NB4 (cell line): ENCODE data around the gene COLEC11.

ENCODE experiments used
- DNase-seq: peaks from one replicate; pipeline ENCODE4 v3.0.0; 2010; ENCODE audit warnings: low read depth
- H3K4me3 ChIP-seq: one replicate; pipeline ENCODE4 v1.5.1; 2011; ENCODE audit warnings: mild to moderate bottlenecking, low read depth, low read length, moderate library complexity
- MYC ChIP-seq: IDR thresholded peaks from 2 replicates; pipeline ENCODE4 v1.6.1; 2011; ENCODE audit warnings: low read depth, low read length
- POLR2A ChIP-seq: IDR thresholded peaks from 2 replicates; pipeline ENCODE4 v1.6.1; 2011; ENCODE audit warnings: mild to moderate bottlenecking; ENCODE audit not compliant: insufficient read length; ENCODE audit errors: extremely low read depth
- TF ChIP-seq, protein P1 (sequence below): IDR thresholded peaks from 2 replicates; pipeline ENCODE4 v1.6.1; 2011; ENCODE audit warnings: low read depth, low read length
- TF ChIP-seq, protein P2 (sequence below): IDR thresholded peaks from one replicate; pipeline ENCODE4 v1.5.1; 2012; ENCODE audit warnings: low read depth, low read length

Gene COLEC11

DNA sequence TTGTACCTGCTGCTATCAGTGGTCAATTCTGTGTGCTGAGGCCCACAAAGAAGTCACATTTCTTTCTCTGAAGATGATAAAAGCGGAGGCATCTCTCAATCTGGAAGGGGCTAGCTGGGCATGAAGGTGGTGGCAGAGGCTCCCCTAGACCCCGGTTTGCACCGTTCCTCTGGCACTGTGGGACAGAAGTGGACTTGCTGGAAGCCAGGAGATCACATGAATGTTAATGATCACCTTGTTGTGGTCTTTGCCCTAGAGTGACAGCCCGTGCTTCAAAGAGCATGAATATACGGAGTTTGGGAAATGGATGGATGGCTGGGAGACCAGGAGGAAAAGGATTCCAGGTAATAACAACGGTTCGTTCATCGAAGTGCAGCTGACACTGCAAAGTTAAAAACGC, 83.3 kb downstream of the COLEC11 start:
- TF ChIP-seq MYC (no peak), POLR2A (no peak)
- TF ChIP-seq, protein P1, sequence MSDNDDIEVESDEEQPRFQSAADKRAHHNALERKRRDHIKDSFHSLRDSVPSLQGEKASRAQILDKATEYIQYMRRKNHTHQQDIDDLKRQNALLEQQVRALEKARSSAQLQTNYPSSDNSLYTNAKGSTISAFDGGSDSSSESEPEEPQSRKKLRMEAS = no peak
- TF ChIP-seq, protein P2, sequence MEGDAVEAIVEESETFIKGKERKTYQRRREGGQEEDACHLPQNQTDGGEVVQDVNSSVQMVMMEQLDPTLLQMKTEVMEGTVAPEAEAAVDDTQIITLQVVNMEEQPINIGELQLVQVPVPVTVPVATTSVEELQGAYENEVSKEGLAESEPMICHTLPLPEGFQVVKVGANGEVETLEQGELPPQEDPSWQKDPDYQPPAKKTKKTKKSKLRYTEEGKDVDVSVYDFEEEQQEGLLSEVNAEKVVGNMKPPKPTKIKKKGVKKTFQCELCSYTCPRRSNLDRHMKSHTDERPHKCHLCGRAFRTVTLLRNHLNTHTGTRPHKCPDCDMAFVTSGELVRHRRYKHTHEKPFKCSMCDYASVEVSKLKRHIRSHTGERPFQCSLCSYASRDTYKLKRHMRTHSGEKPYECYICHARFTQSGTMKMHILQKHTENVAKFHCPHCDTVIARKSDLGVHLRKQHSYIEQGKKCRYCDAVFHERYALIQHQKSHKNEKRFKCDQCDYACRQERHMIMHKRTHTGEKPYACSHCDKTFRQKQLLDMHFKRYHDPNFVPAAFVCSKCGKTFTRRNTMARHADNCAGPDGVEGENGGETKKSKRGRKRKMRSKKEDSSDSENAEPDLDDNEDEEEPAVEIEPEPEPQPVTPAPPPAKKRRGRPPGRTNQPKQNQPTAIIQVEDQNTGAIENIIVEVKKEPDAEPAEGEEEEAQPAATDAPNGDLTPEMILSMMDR = no peak
- DNase-seq = no peak
- H3K4me3 ChIP-seq = no peak overlapping the region

DNA sequence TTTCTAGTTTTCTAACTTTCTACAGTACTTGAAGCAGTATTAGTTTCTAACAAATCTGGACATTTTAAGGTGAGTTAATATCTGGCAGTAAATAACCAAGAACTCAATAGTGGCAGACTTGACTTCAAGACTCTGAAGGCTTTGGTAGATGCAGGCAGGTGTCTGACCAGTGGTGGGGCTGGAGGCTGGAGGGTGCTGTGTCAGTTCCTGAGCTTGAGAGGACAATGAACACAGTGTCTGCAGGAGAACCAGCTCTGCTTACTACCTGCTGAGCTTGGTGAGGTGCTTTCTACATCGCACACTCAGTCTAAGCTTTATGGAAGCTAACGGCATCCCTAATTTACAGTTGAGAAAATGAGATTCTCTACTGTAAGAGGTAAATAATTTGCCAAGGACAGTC, 84.3 kb downstream of the COLEC11 start:
- no peak for DNase-seq
- TF ChIP-seq, protein P1 = no peak
- TF ChIP-seq, protein P2 = no peak
- no peak for TF ChIP-seq MYC
- TF ChIP-seq POLR2A = no peak
- H3K4me3 ChIP-seq = no peak overlapping the region

DNA sequence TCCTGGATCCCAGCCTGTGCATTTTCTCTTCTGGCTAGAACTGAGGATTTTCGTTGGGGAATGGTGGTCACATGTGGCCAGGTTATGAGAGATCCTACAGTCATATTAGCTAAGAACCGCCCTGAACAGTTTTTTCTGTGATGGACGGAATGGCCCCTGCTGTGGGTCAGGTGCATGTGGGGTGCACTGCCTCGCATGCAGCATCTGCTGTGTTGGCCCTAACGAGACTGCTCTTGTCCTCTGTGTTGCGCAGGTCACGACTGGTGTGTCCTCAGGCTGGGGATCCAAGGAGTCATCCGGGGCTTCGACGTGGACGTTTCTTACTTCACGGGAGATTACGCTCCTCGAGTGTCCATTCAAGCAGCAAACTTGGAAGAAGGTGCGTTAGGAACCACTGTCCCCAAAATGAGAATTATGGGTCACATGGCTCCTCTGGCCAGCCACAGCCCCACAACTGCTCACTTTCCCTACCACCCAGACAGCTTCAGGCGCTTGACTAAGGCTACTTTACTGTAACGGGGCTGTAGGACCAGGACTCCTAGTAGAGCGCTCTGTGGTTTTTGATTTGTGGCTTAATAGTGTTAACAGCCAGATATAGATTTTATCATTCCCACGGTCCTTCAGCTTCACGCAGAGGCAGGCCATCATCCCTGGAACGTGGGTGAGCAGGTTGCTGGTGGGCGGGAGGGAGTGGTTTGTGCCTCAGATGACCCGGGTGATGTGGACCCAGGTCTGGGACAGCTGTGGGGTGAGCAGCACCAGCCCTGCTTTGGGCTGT, 84.9 kb downstream of the COLEC11 start:
- TF ChIP-seq, protein P2 = no peak
- TF ChIP-seq MYC (no peak), POLR2A (no peak)
- TF ChIP-seq, protein P1 = no peak
- no peak overlapping the region for H3K4me3 ChIP-seq
- DNase-seq = no peak

DNA sequence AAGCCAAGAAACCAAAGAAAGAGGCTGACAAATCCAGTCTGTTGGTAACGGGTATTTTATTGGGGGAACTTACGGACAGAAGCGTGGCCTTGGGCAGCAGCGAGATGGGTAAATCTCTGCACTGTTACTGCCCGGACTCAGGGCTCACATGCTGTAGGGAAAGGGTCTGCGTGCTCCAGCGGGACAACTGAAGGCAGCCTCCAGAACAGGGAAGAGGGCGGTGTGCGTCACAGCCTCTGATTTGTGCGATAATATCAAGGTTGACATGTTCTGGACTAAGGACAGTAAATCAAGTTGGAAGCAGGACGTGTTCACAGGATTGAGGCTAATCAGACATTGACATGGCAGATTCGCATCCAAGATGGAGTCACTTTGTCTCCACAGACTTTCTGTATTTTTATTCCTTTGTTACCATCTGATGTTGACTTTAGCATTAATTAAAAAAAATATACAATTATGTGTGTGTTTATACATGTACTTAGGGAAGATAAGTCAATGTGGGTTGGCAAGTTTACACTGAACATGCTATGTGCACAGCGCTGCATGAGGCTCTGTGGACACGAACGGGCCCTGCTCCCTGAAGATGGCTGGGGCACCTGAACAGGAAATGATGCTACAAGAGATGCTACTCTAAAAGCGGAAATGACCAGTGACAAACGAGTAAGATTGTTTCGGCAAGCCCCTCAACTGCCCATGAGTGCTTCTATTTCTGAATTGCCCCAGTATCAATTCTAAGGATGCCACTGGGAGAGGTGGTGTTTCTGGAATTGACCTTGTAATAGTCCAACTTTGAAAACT, 85.8 kb downstream of the COLEC11 start:
- DNase-seq = no peak
- no peak overlapping the region for H3K4me3 ChIP-seq
- no peak for TF ChIP-seq MYC
- TF ChIP-seq POLR2A = no peak
- TF ChIP-seq, protein P1 = no peak
- TF ChIP-seq, protein P2 = no peak

DNA sequence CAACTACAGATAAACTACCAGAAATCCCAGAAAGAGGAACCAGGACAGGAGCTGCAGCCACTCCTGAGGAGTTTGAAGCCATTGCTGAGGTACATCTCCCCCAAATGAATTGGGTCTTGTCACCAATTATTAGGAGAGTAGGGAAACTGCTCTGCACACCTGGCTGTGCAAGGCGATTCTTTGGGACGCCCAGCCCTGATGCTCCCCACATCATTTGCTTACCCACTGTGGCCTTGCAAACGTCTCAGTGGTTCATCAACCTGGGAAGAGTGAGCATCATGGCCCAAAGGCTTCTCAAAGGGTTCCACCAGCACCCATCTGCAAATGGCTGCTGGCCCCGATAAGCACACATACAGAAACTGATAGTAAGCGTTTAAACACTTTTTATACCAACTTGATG, 86.7 kb downstream of the COLEC11 start:
- no peak overlapping the region for H3K4me3 ChIP-seq
- TF ChIP-seq MYC (no peak), POLR2A (no peak)
- TF ChIP-seq, protein P2 = no peak
- TF ChIP-seq, protein P1 = no peak
- no peak for DNase-seq
